Left lung (tissue), 10 donors: ENCODE data around the gene MLLT1. TPM values are rescaled to one million over a fixed set of nuclear protein-coding genes. Genes with fewer than 3 reads are reported as not detected.

Experiments used
- ATAC-seq: fragments of 200-7000 bp; cut with Tn5 transposase; one replicate; pipeline ENCODE4 v1.9.1; 2020; ENCODE audit warnings: moderate library complexity
- DNase-seq, 4 donors: peaks; one replicate each; pipeline ENCODE4 v3.0.0-alpha.2; 2013 to 2020
- H3K27ac ChIP-seq, 2 donors: fragments of 200-600 bp; sonication (generic) in 1 of 2; one replicate each; pipeline versions ENCODE4 v1.5.0 to v1.8.0; 2020 to 2021
- H3K27me3 ChIP-seq, 2 donors: fragments of 200-600 bp; sonication (generic) in 1 of 2; one replicate each; pipeline versions ENCODE4 v1.5.0 to v1.8.0; 2020 to 2021
- H3K36me3 ChIP-seq, 2 donors: fragments of 200-600 bp; sonication (generic) in 1 of 2; one replicate each; pipeline versions ENCODE4 v1.5.0 to v1.8.0; 2020 to 2021
- H3K4me1 ChIP-seq, 2 donors: fragments of 200-600 bp; one replicate each; pipeline ENCODE4 v1.8.0; 2021
- H3K4me3 ChIP-seq, 2 donors: fragments of 200-600 bp; sonication (generic) in 1 of 2; one replicate each; pipeline versions ENCODE4 v1.5.0 to v1.8.0; 2020 to 2021; ENCODE audit warnings: mild to moderate bottlenecking in 1 of 2
- H3K9me3 ChIP-seq, 2 donors: fragments of 200-600 bp; sonication (generic) in 1 of 2; one replicate each; pipeline versions ENCODE4 v1.5.0 to v1.8.0; 2020 to 2021
- intact Hi-C, 2 donors: fragments of 100-400 bp; cut with DNase I; formaldehyde crosslinking; loops; one replicate each; pipeline versions ENCODE4 v1.11.2 to v1.14.2; 2022
- polyA plus RNA-seq, 6 donors: library from polyadenylated mRNA; unstranded; fragments of 120-200 nt; gene quantifications; one replicate each; pipeline ENCODE4 v1.2.1, GENCODE V29; 2013; ENCODE audit not compliant: insufficient read length in 6 of 6
- total RNA-seq, 2 donors: library from RNA; stranded (reverse); fragmentation: NEBNext Ultra II Directional; extraction: Animal tissue kit (Norgen Biotek cat#: 25700); gene quantifications; one replicate each; pipeline ENCODE4 v1.2.1, GENCODE V29; 2021
- TF ChIP-seq, protein P1 (sequence below), 2 donors: fragments of 200-600 bp; sonication (generic) in 1 of 2; IDR thresholded peaks; one replicate each; pipeline versions ENCODE4 v1.5.0 to v1.8.0; 2021; ENCODE audit warnings: antibody characterized with exemption in 2 of 2
- donor health status: DM: no; HTN: yes; CAD: no.
- donor health status: DM: no; HTN: no; CAD: no.

MLLT1 gene
- total and polyA plus RNA-seq, 8 donors = 69.3 to 106 (median 81.4) TPM

DNA sequence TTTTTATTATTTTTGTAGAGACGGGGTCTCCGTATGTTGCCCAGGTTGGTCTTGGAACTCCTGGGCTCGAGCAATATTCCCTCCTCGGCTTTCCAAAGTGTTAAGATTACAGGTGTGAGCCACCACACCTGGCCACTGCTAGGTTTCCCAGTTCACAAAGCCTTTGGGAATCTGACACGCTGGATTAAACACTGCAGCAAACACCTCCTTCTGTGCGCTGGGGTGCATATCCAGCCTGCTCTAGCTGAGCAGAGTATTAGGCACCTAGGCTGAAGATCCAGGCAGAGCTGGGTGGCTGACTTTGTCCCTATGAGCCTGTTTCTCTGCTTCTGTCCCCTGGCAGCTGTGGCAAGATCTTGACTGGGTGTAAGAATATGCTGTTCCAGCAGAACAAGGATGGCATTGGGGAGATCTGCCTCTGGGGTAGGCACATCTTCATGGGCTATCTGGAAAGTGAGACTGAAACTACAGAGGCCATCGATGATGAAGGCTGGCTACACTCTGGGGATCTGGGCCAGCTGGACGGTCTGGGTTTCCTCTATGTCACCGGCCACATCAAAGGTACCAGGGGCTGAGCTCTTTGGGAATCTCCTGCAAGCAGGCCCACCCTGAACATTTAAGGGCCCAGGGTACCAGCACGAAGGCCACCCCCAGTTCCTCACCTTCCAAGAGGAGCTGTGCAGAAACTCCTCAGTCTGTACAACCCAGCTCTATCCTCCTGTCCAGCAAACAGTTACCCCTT lies 94.5 kb downstream of the MLLT1 start:
- Histone ChIP-seq H3K4me3 (no peak overlapping the region), H3K27ac (no peak overlapping the region), H3K36me3 (no peaks in the 10 kb centered on the region)

DNA sequence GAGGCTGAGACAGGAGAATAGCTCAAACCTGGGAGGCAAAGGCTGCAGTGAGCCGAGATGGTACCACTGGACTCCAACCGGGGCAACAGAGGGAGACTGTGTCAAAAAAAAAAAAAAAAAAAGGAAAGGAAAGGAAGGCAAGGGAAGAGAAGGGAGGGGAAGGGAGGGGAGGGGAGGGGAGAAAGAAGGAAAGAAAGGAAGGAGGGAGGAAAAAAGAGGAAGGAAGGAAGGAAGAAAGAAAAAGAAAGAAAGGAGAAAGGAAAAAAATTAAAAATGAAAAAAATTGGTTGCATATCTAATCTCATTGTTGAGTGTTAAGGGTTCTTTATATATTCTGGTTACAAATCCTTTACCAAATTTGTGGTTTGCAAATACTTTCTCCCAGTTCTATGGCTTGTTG lies 98.7 kb downstream of the MLLT1 start:
- H3K4me3 ChIP-seq = no peak overlapping the region
- intact Hi-C loops = no loop called here
- DNase-seq (no peak), ATAC-seq (no peak)
- H3K36me3 ChIP-seq = no peaks in the 10 kb centered on the region
- TF ChIP-seq, protein P1, sequence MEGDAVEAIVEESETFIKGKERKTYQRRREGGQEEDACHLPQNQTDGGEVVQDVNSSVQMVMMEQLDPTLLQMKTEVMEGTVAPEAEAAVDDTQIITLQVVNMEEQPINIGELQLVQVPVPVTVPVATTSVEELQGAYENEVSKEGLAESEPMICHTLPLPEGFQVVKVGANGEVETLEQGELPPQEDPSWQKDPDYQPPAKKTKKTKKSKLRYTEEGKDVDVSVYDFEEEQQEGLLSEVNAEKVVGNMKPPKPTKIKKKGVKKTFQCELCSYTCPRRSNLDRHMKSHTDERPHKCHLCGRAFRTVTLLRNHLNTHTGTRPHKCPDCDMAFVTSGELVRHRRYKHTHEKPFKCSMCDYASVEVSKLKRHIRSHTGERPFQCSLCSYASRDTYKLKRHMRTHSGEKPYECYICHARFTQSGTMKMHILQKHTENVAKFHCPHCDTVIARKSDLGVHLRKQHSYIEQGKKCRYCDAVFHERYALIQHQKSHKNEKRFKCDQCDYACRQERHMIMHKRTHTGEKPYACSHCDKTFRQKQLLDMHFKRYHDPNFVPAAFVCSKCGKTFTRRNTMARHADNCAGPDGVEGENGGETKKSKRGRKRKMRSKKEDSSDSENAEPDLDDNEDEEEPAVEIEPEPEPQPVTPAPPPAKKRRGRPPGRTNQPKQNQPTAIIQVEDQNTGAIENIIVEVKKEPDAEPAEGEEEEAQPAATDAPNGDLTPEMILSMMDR (IDR thresholded peaks at IDR 0.05) = no peak
- H3K27me3 ChIP-seq = peaks cover 0 to 26% of the 10 kb centered on the region in 2 donors
- H3K9me3 ChIP-seq = no peaks in the 10 kb centered on the region
- H3K4me1 ChIP-seq = no peaks in the 10 kb centered on the region
- H3K27ac ChIP-seq = no peak overlapping the region

More for the DNA sequence above, 94.5 kb downstream of the MLLT1 start:
- DNase-seq = no peak
- intact Hi-C loops = no loop called here
- TF ChIP-seq, protein P1 (IDR thresholded peaks at IDR 0.05) = no peak
- H3K27me3 ChIP-seq = peaks cover 0 to 18% of the 10 kb centered on the region in 2 donors
- H3K4me1 ChIP-seq = no peaks in the 10 kb centered on the region
- H3K9me3 ChIP-seq = peaks cover 0 to 2% of the 10 kb centered on the region in 2 donors
- no peak for ATAC-seq

DNA sequence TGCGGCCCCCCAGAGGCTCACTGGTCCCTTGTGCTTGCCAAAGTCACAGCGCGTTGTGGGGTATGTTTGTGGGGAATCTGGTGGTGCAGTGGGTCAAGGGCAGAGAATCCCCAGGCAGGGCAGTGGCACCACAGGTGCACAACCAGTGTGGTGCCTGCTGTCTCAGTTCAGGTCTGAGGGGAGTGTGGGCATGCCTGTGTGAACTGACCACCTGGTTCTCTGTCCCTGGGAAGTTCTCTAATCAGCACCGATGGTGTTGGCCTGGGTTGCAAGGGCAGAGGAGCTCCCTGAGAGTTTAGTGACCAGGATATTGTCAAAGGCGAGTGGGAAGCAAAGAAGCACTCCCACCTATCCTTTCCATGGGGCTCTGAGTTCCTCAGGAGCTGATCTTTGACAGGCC lies 106.6 kb downstream of the MLLT1 start:
- ATAC-seq (no peak), DNase-seq (no peak)
- TF ChIP-seq, protein P1 (IDR thresholded peaks at IDR 0.05) = no peak
- no peak overlapping the region for H3K27ac ChIP-seq
- H3K27me3 ChIP-seq = no peaks in the 10 kb centered on the region
- intact Hi-C loops = no loop called here
- H3K4me3 ChIP-seq = no peak overlapping the region
- H3K9me3 ChIP-seq = no peaks in the 10 kb centered on the region
- H3K36me3 ChIP-seq = no peaks in the 10 kb centered on the region
- no peaks in the 10 kb centered on the region for H3K4me1 ChIP-seq

DNA sequence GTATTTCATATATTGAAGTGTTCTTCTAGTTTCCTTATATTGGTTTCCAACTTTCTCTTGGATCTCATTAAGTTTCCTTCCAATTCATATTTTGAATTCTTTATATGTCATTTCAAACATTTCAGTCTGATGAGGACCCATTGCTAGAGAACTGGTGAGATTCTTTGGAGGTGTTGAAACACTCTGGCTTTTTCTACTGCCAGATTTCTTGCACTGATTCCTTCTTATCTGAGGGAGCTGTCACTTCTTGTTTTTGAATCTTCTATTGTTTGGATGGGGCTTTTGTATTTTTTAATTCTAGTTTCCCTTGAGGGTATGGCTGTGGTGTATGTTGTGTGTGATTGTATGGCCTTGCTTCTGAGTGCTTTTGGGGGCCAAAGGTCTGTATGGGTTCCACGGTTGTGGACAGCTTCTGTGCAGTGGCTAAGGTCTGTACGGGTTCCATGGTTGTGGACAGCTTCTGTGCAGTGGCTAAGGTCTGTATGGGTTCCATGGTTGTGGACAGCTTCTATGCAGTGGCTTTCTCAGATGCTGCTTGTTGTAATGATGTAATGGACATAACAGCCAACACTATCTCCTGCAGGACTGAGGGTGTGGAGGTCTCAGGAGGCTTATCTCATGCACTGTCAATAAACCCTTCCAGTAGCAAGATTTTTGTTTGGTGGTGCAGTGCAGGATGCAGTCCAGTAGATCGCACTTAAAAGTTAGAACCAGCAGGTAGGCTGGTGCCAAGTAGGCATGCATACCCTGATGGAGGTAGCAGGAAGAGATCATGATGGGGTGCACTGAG lies 107.5 kb downstream of the MLLT1 start:
- H3K4me3 ChIP-seq = no peak overlapping the region
- no peaks in the 10 kb centered on the region for H3K36me3 ChIP-seq
- no peaks in the 10 kb centered on the region for H3K9me3 ChIP-seq
- no peak for ATAC-seq
- no peak overlapping the region for H3K27ac ChIP-seq
- TF ChIP-seq, protein P1 (IDR thresholded peaks at IDR 0.05) = no peak
- no peaks in the 10 kb centered on the region for H3K4me1 ChIP-seq
- intact Hi-C loops = no loop called here
- no peak for DNase-seq
- H3K27me3 ChIP-seq = no peaks in the 10 kb centered on the region

GRCh38 chr19:6167115-6167514 lies 112.7 kb downstream of the MLLT1 start:
- TF ChIP-seq, protein P1 (IDR thresholded peaks at IDR 0.05) = no peak
- DNase-seq (no peak), ATAC-seq (no peak)
- no peak overlapping the region for H3K27ac ChIP-seq
- intact Hi-C loops = no loop called here
- H3K9me3 ChIP-seq = no peaks in the 10 kb centered on the region
- H3K36me3 ChIP-seq = no peaks in the 10 kb centered on the region
- H3K4me3 ChIP-seq = no peak overlapping the region
- peaks cover 0 to under 1% of the 10 kb centered on the region in 2 donors for H3K4me1 ChIP-seq
- H3K27me3 ChIP-seq = no peaks in the 10 kb centered on the region
